ENCODE results near the gene LRRC28. TPM values are rescaled to one million over a fixed set of nuclear protein-coding genes. Genes with fewer than 3 reads are reported as not detected.
A peak's percentile ranks its signal among the peaks of the same experiment; 100 is the strongest.

Gene LRRC28
- total RNA-seq, 1 experiment from 2014 or later: 26.7 TPM

GRCh38 chr15:99341786-99342185 lies 90.5 kb downstream of the LRRC28 start:
- no peak for DNase-seq (ENCODE audit: low read depth)

GRCh38 chr15:99343208-99343607 lies 91.9 kb downstream of the LRRC28 start:
- DNase-seq (ENCODE audit: low read depth): no peak

GRCh38 chr15:99343881-99344551 lies 92.7 kb downstream of the LRRC28 start:
- peak; percentile 6 for DNase-seq (ENCODE audit: low read depth)

GRCh38 chr15:99344639-99345038 lies 93.4 kb downstream of the LRRC28 start:
- no peak for DNase-seq (ENCODE audit: low read depth)

- no peak for DNase-seq (ENCODE audit: low read depth)
Measured at GRCh38 chr15:99345242-99345641, 94.0 kb downstream of the LRRC28 start.

GRCh38 chr15:99345832-99346462 lies 94.7 kb downstream of the LRRC28 start:
- DNase-seq (ENCODE audit: low read depth): no peak

- DNase-seq (ENCODE audit: low read depth): peak; percentile 7
Measured at GRCh38 chr15:99347574-99347973, 96.3 kb downstream of the LRRC28 start.

GRCh38 chr15:99348412-99348811 lies 97.1 kb downstream of the LRRC28 start:
- no peak for DNase-seq (ENCODE audit: low read depth)

- no peak for DNase-seq (ENCODE audit: low read depth)
Measured at GRCh38 chr15:99350408-99350807, 99.1 kb downstream of the LRRC28 start.

GRCh38 chr15:99359769-99360168 lies 108.5 kb downstream of the LRRC28 start:
- no peak for DNase-seq (ENCODE audit: low read depth)

- no peak for DNase-seq (ENCODE audit: low read depth)
Measured at GRCh38 chr15:99361545-99362185, 110.4 kb downstream of the LRRC28 start.

- DNase-seq (ENCODE audit: low read depth): no peak
Measured at GRCh38 chr15:99365242-99365641, 114.0 kb downstream of the LRRC28 start.

- DNase-seq (ENCODE audit: low read depth): no peak
Measured at GRCh38 chr15:99366013-99366412, 114.7 kb downstream of the LRRC28 start.

GRCh38 chr15:99368743-99369142 lies 117.5 kb downstream of the LRRC28 start:
- no peak for DNase-seq (ENCODE audit: low read depth)

- no peak for DNase-seq (ENCODE audit: low read depth)
Measured at GRCh38 chr15:99369196-99369595, 117.9 kb downstream of the LRRC28 start.

- no peak for DNase-seq (ENCODE audit: low read depth)
Measured at GRCh38 chr15:99371180-99372103, 120.2 kb downstream of the LRRC28 start.

GRCh38 chr15:99385005-99385669 lies 133.9 kb downstream of the LRRC28 start:
- DNase-seq (ENCODE audit: low read depth): no peak

- DNase-seq (ENCODE audit: low read depth): no peak
Measured at GRCh38 chr15:99385865-99386264, 134.6 kb downstream of the LRRC28 start.

- no peak for DNase-seq (ENCODE audit: low read depth)
Measured at GRCh38 chr15:99386391-99386790, 135.1 kb downstream of the LRRC28 start.

- no peak for DNase-seq (ENCODE audit: low read depth)
Measured at GRCh38 chr15:99387421-99388168, 136.3 kb downstream of the LRRC28 start.
